ENCODE results near the gene SCGB1A1. TPM values are rescaled to one million over a fixed set of nuclear protein-coding genes. Genes with fewer than 3 reads are reported as not detected.
"Not testable (repeated sequence)": the region's sequence is repeated elsewhere in the genome, so short reads cannot be mapped to it uniquely, and the experiment has no call there.

The SCGB1A1 gene
- total RNA-seq, 1 donor from 2014 or later: not detected

DNA sequence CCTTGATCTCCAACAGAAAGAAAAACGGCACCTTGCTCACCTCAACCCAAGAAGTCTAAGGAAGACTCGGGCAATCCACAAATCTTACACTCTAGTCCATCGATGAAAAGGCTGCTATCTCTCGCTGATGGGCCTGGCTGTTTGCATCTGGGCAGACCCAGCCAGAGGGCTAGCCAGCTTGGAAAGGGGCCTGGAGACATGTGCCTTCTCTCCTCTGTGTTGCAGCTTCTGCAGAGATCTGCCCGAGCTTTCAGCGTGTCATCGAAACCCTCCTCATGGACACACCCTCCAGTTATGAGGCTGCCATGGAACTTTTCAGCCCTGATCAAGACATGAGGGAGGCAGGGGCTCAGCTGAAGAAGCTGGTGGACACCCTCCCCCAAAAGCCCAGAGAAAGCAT is 3.2 kb downstream of the SCGB1A1 start:
- DNase-seq: peak; percentile 63

- DNase-seq: no peak
Observed at GRCh38 chr11:62423012-62423411, 4.2 kb downstream of the SCGB1A1 start.

DNA sequence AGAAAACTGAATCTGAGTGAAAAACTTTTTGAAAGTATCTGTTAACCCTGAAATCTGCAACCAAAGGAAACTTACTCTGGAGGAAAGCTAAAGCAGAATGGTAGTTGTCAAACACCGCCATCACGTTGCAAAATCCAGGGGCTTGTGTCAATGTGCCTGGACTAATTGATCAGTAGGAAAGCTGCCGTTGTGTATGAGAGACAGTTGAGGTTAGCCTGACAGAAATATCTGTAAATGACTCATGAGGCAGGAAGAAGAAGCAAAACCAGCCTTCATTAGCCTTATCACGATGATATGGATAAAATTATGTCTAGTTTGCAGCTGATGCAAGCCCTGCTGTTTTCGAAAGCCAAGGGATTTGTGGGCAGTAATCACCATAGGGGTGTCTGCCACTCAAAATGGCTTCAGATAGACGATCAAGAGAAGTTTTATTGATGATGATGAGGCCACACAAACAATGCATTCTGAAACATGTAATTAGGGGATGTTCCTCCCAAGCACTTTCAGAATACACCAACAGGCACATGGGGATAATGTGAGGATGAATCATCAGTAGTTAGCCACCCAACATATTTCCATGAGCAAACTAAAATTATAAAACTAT is 8.9 kb downstream of the SCGB1A1 start:
- DNase-seq: no peak

DNA sequence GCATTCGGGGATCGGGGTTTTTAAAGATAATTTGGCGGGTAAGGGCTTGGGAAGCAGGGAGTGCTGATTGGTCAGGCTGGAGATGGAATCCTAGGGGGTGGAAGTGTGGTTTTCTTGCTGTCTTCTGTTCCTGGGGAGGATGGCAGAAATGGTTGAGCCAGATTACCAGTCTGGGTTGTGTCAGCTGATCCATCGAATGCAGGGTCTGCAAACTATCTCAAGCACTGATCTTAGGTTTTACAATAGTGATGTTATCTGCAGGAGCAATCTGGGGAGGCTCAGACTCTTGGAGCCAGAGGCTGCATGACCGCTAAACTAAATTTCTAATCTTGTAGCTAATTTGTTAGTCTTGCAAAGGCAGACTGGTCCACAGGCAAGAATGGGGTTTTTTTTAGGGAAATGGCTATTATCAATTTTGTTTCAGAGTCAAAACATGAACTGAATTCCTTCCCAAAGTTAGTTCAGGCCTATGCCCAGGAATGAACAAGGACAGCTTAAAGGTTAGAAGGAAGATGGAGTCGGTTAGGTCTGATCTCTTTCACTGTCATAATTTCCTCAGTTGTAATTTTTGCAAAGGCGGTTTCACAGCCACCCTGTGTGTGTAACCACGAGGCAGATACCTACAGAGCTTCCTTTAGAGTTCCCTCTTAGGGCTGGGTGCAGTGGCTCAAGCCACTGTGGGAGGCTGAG is 10.2 kb downstream of the SCGB1A1 start:
- no peak for DNase-seq

GRCh38 chr11:62430425-62430824 is 11.6 kb downstream of the SCGB1A1 start:
- no peak for DNase-seq

- DNase-seq: no peak
Observed at GRCh38 chr11:62431171-62431901, 12.5 kb downstream of the SCGB1A1 start.

DNA sequence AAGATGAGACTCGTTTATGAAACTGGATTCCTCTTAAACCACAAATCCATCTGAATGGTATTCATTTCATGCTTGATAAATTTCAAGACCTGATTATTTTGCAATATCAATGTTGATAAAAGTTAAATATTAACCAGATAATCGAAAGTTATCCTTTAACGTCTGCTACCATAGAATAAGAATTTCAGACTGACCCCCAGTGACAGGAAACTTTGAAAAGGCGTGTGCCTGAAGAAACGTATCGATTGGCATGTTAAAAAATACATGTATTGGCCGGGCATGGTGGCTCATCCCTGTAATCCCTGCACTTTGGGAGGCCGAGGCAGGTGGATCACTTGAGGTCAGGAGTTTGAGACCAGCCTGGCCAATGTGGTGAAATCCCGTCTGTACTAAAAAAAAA is 13.9 kb downstream of the SCGB1A1 start:
- no peak for DNase-seq

GRCh38 chr11:62433141-62433903 is 14.5 kb downstream of the SCGB1A1 start:
- DNase-seq: no peak

DNA sequence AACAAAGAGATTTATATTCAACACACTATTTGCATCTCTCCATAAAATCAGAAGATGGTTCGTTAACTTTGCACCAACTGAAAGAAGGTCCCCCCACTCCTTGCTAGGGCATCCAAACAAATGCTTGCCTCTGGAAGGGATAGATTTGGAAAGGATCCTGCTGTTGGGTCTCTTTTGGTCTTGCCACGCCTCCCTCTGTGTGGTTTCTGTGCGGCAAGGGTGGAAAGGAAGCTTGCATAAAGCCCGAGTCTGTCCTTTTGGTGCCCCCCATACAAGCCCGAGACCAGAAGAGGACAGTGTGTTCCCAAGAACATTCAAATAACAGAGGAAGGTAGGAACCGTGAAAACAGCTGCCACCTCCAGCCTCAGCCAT is 15.1 kb downstream of the SCGB1A1 start:
- DNase-seq: no peak

DNA sequence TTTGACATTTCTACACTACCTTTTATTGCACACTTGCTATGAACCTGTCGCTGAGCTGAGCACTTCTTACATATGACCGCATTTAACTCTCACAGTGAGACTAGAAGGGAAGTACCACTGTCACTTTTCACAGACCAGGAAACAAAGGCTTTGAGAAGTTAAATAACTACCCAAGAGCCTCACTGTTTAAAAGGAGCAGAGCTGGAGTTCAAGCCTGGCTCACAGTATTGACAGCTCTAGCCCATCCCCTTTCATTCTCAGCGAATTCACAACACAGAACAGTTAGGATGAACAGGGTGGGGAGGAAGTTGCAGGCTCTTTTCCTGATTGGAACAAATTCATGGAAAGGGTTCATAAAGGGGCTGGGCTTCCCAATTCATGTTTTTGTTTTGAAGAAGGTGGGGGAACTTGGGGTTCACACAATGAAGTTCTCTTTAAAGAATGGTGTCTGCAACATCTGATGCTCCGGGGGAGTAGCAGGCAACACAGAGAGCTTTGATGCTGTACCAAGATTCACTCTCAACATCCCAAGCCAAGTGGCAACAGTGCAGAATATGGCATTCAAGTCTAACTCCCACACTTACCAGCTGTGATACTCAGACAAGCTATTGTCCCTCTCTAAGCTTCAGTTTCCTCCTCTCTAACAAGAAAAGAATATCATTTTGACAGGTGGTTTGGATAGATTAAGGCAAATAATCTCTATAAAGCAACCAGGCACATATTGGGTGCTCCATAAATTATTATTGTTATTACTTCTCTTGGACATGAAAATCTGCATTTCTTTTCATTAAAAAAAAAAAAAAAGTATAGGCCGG is 17.2 kb downstream of the SCGB1A1 start:
- DNase-seq: no peak

DNA sequence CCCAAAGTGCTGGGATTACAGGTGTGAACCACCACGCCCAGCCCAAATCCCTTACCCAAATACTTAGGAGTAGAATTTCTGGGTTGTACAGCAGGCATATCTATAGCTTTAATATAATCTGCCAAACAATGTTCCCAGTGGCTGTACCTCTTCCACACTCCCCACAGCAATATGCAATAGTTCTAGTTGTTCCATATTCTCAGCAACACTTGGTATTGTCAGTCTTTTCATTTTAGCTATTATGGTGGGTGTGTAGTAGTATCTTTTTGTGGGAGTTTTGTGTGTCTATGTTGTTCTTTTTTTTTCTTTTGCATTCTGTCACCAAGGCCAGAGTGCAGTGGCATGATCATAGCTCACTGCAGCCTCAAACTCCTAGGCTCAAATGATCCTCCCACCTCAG is 18.8 kb downstream of the SCGB1A1 start:
- no peak for DNase-seq

DNA sequence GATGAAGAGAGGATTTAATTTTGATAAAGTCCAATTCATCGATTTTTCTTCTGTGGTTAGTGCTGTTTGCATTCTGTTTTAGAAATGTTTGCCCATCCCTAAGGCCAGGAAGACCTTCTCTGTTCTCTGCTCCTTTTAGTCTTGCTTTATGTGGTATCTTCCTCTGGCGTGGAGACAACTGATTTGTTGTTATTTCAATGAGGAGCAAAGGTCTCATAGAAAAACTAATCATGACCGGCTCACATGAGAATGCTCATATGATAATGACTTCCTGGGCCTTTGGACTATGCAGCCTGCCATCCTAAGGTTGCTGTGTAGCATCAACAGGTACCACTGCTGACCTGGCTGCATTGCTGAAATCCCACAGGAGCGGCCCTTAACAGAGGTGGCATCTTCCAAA is 19.8 kb downstream of the SCGB1A1 start:
- DNase-seq: no peak

GRCh38 chr11:62439785-62440602 is 21.2 kb downstream of the SCGB1A1 start:
- peak; percentile 68 for DNase-seq

DNA sequence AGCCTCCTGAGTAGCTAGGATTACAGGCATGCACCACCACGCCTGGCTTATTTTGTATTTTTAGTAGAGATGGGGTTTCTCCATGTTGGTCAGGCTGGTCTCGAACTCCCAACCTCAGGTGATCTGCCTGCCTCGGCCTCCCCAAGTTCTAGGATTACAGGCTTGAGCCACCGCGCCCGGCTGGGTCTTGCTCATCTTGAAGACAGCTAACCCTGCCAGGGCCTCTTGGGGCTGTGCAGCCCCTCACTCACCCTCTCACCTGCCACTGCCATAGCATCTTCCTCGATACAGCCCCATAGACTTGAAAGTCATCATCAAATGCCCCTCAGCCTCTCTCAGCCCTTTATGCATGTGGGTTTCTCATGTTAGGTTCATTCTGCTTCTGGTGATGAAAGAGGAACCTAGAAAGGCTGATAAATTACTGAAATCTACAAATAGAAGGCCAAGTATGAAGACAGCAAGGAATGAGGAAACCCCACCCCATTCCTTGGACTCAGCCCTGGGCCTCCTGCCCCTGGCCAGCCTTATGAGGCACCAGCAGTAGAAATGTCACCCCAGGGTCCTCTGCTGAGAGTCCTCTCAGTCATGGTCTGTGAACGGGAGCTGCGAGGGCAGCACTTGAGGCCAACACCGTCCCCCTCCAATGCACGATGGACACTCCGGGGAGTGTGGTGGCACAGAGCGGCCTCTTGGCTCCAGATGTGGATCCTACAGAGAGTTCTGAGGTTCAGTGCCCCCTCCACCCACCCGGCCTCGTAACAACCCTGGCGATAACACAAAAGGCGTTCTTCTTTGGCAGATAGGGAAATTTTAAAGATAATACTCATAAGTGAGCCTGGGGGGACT is 24.8 kb downstream of the SCGB1A1 start:
- no peak for DNase-seq

GRCh38 chr11:62444236-62444833 is 25.5 kb downstream of the SCGB1A1 start:
- peak; percentile 94 for DNase-seq

DNA sequence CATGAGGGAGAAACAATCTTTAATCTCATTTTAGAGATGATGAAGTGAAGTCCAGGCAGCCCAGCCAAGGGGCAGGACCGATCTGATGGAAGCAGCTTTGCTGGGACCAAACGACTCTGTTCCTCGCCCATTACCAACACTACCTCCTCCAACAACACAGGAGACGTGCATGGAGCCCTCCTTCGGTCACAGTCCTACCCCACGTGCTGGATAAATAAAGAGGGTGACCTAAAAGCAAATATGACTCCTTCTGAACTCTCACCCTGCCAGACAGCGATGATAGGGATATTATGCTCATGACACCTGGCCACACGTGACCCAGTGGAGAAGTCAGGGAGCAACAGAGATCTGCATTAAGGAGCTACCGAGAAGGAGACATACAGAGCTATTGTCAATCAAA is 26.0 kb downstream of the SCGB1A1 start:
- no peak for DNase-seq

DNA sequence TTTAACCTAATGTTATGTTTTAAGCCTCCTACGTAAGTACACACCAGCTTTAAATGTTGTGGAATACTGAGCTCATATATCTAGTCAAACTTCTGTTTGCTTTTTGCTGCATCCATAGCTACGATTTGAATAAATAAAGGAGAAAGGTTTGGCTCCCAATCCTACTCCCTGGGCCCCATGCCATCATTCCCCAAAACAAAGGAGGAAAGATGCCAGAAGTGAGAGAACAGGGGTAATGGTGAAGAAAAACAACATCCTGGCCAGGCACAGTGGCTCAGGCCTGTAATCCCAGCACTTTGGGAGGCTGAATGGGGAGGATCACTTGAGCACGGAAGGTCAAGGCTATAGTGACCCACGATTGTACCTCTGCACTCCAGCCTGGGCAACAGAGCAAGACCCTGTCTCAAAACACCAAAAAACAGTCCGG is 26.5 kb downstream of the SCGB1A1 start:
- peak; percentile 94 for DNase-seq

- no peak for DNase-seq
Observed at GRCh38 chr11:62446091-62446490, 27.3 kb downstream of the SCGB1A1 start.

- no peak for DNase-seq
Observed at GRCh38 chr11:62449451-62449851, 30.6 kb downstream of the SCGB1A1 start.

GRCh38 chr11:62449912-62450311 is 31.1 kb downstream of the SCGB1A1 start:
- DNase-seq: not testable (repeated sequence)
